GM18508 (cell line): ENCODE data around the gene ACVR1.

Source experiments
- ATAC-seq: cut with Tn5 transposase; IDR thresholded peaks from one replicate; pipeline ENCODE4 v1.9.1; 2021; ENCODE audit warnings: moderate number of reproducible peaks; ENCODE audit not compliant: insufficient read depth, unreplicated experiment

ACVR1 gene

DNA sequence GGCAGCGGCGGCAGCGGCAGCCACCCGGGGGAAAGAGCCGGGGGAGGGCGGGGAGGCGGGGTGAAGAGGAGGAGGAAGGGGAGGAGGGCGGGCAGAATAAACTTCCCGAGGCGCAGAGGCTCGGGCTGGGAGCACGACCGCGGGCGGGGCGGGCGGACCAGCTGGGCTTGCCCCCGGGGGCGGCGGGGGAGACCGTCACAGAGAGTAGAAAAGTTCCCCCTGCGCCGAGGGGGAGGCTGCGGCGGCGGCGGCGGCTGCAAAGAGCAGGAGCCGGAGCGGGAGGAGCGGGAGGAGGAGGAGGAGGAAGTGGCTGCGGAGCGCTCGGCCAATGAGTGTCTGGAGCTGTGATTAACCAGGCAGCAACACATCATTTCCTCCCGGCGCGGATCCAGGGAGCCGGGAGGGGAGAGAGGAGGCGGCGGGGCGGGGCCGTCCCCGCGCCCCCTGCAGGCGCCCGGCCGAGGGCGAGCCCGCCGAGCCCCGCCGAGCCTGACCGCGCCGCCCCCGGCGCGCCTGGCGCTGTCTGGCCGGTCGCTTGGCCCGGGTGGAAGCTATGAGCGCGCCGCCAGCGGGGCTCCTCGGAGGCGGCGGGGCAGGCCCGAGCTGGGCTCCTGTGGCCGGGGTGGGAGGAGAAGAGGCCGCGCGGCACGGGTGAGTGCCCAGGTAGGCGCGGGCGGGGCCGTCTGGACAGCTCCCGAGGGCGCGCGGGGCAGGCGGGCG lies at the start of gene ACVR1:
ACVR1 (minus strand) TSS at position 265 of the 720 bp plus-strand sequence. CDS start 76,837 bp downstream, outside the sequence.
- peak; percentile 75 for ATAC-seq

DNA sequence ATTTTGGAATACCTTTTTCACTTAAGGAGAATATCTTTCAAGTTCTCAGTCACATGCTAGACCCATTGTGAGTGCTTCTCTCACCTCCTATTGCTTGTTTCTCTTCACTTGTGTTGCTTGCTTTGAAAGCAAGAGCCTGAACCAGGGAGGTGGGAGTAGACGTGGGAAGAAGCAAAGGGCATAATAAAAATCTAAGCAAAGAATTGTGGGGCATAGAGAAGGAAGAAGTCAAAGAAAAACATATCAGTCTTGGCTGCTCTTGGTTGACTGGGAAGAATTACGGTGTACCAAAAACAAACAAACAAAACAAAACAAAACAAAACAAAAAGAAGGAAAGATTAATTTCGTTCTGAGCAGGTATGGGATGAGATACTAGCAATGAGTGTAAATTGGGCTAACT lies 48.9 kb upstream of the ACVR1 start:
- no peak for ATAC-seq

DNA sequence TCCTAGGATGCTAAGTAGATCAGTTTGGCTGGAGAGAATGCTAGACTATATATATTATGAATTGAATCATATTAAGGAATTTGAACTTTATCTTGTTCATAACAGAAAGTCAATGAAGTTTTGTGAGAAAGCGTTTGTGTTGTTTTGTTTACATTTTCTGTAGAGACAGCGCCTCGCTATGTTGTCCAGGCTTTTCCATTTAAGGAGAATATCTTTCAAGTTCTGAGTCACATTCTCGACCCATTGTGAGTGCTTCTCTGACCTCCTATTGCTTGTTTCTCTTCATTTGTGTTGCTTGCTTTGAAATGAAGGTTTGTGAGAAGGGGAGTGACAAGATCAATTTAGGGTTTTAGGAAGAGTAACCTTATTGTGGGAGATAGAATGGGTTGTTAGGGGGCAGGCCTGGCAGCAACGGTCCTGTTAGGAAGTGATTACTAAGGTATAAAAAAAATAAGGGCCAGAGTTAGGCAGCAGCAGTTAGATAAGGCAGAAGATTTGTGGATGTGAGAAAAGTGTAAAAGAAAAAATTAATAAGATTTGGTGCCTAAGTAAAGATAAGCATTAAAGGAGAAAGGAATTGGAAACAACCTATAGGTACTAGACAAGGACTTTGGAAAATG lies 47.6 kb upstream of the ACVR1 start:
- ATAC-seq: no peak

DNA sequence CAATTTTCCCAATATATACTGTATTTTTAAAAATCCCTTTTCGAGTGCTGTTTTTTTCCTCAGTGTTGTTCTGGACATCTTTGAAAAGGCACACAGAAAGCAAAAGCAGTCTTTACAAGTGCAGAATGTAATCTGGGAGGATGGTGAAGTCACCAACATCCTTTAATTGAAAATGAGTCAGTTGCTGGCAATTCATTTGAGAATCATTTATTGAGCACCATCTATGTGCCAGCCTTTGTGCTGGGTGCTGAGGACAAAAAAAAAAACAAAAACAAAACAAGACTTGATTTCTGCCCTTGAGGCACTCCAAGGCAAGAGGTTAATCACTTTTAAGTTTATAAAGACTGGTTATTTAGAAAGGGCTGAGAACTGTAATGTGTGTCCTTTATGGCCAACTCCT lies 46.7 kb upstream of the ACVR1 start:
- no peak for ATAC-seq

DNA sequence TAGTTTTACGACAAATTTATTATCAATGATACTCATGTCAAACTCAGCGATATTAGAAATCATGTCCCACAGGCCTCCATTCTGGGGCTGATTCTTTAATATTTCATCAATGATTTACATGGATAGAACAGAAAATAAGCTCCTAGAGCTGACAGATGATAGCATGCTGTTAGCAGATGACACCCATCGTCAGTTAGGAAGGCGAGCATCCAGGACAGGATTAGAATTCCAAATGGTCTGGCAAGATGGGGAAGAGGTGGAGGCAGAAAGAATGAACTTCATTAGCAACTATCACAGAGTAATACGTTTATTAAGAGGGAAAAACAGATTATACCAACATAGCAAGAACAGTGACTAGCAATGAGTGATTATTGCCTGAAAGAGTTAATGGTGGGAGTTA lies 46.2 kb upstream of the ACVR1 start:
- no peak for ATAC-seq

DNA sequence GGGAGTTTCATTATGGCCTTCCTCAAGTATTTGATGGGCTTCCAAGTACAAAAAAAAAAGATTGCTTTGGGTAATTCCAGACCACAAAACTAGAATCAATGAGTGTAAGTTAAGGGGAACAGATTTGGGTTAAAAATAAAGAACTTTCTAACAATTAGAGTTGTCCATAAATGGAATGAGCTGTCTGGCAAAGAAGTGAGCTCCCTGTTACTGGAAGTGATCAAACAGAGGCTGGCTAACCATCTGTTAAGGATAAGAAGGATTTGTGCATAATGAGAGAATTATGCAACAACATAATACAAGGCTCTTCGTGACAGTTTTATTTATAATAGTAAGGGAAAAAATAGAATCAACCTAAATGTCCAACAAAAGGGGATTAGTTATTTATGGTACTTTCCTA lies 44.6 kb upstream of the ACVR1 start:
- ATAC-seq: no peak

DNA sequence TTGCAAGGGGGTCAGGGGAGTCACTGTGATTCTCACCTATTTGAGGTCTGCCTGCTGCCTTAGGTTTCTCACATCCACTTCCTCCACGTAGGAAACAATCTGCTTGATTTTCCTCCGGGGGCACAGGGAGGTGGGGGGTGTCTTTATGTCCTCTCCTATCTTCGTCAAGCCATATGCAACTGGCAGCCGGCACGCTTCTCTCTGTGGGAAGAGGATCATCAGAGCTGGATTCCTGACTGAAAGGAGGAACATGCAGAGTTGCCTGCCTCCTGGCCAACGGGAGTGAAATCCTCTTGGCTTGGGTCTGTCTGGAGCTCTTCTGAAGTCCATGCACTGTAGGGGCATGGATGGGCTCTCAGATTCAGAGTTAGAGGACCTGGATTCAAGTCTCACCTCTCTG lies 43.1 kb upstream of the ACVR1 start:
- ATAC-seq: no peak

DNA sequence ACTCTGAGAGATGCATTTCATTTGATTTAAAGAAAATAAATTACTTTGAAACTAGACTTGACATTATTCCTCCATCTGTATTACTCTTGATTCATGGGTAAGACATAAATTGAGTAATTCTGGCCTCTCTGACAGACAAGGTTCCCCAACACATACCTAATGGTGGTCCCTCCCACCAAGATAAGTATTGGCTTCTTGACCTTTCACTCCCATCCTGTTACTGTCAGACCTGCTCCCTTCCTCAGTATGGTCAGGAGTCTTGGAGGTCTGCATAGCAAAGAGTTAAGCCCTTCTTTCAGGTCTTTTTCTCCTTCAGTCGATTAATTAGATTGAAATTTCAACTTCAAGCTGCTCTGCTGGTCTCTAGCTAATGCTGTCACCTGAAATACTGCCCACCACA lies 42.2 kb upstream of the ACVR1 start:
- no peak for ATAC-seq

DNA sequence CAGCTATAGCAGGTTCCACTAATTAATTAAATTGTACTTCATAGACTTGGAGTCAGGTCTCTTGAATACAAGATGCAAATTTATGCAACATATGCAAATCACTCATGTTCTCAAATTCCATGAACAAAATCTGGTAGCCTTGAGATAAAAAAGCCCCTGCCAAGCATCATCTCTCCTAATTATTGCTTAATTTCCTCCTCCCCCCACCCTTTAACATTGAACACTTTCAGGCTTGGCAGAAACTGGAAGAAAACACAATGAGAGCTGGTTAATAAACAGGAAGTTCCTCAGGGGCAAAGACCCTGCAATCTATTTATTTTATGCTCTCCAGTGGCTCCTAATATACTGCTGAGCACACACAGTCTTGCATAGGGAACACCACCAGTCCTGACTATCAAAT lies 35.6 kb upstream of the ACVR1 start:
- no peak for ATAC-seq

DNA sequence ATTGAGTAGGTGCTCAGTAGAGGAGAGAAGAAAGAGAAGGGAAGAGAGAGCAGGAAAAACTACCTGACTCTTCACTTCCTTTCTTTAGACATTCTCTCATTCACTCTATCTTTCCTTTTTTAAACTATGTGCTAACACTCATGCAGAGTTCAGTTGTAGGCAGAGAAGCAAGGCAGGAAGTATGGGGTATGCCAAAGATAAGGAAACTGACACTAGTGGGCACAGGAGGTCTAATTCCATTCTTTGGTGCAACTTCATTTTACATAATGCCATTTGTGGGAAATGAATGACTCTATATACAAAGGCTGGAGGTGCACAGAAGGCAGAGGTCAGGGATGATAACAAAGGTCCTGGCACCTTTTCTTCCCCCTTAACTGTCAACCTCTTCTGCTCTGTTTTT lies 35.1 kb upstream of the ACVR1 start:
- no peak for ATAC-seq

DNA sequence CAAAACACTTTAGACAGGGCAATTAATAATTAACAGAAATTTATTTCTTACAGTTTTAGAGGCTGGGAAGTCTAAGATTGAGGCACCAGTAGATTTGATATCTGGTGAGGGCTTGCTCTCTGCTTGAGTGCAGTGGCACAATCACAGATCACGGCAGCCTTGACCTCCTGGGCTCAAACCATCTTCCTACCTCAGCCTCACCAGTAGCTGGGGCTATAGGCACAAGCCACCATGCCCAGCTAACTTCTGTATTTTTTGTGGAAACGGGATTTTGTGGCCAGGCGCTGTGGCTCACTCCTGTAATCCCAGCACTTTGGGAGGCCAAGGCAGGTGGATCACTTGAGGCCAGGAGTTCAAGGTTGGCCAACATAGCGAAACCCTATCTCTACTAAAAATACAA lies 29.0 kb upstream of the ACVR1 start:
- ATAC-seq: no peak

DNA sequence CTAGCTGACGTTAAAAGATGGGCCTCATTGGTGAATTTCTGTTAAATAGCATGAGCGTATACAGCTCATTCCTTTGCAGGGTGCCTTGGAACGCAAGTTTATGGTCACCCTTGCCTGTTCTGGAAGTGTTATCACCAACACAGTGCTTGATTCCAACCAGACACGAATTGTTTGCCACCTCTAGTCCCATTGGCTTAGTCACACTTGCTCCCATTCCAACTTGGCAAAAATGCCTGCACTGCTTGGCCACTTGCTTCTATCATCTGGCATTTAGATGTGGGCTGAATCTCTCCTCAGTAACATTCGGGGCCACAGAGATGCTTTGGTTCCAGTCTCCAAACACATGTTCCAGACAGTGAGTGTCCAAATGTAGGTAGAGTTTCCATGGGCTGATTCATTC lies 27.5 kb upstream of the ACVR1 start:
- no peak for ATAC-seq

DNA sequence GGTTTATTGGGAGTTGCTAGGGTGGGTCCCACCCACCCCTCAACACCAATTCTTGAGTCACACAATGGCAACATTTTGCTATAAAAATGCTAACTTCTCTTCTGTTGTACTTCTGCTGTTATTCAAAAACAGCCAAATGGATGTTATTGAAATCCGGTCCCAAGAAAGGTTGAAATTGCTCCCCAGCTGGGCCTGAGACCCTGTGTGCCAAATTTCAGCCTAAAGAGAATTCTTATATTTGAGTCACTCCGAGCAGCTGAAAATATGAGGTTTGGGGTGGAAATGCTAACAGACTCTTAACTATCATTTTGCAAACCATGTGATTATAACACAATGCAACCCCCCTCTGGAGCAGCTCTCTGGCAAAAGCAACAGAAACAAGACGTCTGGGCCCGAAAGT lies 27.0 kb upstream of the ACVR1 start:
- no peak for ATAC-seq

DNA sequence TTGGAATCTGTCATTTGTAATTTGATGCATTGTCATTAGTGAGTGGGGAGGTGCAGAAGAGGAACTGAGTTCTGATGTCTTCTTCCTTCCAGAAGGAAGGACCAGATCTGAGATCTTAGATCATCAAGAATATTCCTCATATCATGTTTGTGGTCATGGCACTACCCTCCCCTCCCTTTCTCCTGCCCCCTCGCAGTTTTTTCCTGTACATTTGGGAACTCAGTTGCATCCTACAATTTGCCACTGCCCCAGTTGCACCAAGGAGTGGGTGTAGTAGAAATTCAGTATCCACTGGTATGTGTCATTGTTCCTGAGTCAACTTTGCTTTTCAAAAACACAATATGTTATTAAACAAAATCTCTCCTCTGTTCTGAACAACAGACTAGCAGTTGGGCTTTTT lies 26.6 kb upstream of the ACVR1 start:
- ATAC-seq: no peak

DNA sequence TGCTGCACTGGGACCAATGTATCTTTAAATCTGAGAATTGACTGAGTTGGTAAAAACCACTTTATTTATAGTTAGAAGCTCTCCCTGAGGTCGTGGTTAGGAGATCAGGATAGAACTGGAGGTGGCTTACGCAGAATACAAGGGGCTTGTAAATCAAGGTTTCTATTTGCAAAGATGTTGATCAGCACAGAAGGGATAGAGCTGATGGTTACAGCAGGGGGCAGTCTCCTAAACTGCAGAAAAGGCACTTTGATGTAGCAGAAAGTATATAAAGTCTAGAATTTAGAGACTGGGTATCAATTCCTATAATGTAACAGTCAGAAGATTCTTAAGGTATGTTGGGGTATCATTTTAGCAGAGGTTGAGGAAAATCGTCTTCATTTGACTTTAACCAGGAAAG lies 25.2 kb upstream of the ACVR1 start:
- ATAC-seq: no peak

DNA sequence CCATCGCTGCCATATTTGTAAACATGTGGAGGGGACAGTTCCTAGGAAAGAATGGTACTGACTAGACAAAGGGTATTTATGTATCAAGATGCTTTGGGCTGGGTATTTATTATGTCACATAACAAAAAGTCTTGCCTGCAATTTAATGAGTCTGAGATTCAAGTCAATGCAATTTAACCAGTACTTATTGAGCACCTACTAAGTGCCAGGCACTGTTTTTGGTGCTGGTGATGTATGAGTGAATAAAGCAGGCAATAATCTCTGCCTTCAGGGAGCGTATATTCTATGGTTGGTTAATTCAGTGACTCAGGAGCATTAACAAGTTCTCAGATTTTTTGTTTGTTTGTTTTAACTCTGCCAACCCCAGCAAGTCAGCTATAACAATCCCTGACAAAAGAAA lies 24.6 kb upstream of the ACVR1 start:
- ATAC-seq: no peak

DNA sequence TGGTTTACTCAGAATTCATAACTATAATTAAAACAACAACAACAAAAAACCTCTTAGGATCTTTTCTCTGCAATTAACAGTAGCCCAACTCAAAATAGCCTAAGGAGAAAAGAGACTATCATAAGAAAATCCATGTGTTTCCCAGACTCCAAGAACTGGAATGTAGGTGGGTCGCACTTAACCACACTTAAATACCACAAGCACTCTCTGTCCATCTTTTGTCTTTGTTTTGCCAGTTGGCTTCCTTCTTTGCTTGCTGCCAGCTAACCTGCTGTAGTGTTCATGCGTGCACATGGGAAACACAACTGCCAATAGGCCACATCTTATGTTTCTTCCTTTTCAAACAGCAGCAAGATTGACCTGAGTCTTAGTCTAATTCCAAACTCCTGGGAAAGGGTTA lies 24.1 kb upstream of the ACVR1 start:
- ATAC-seq: no peak

DNA sequence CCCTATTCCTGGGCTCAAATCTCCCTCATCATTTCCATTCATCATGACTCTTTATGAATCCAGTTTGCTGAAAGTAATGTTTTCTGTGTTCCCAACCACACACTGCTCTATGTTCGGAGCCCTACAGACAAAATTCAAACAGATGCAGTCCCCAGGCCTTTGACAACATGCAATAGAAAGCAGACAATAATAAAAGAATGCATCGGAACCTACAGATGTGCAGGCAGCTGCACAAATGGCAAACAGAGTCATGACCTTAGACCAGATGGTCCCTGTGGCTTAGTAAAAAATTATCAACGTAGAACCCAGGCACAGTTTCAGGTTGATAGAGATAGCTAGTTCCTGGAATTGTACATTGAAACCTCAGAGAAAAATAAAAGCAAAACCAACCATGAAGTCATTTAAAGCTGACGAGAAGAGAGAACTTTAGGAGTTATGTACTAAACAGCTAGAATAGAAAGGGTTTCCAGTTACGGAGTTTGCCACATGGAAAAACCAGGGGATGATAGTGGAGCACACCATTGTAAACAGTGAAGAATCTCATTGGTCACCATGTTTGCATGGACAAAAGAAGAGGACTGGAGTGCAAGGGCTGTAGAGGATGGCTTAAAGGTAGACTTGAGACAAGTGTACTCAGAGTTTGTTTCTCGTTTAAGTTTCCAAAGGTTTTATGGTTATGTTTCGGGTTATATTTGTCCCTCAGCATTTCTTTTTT lies 23.2 kb upstream of the ACVR1 start:
- ATAC-seq: peak; percentile 87

DNA sequence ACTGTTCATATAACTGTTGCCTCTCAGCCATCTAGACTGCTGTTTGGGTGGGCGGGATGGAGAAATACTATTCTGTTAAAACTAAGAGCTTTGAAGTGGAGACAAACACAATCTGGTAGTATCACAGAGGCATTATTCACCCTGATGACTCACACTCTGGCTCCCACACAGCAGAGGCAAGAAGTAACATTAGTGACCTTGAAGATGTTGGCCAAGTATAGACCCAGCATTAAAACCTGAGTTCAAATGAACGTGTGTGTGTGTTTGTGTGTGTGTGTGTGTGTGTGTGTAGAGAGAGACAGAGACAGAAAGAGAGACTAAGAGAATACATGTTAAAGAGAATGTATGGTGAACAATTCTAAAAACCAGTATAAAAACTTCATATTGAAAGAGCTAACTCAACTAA lies 22.5 kb upstream of the ACVR1 start:
- no peak for ATAC-seq

DNA sequence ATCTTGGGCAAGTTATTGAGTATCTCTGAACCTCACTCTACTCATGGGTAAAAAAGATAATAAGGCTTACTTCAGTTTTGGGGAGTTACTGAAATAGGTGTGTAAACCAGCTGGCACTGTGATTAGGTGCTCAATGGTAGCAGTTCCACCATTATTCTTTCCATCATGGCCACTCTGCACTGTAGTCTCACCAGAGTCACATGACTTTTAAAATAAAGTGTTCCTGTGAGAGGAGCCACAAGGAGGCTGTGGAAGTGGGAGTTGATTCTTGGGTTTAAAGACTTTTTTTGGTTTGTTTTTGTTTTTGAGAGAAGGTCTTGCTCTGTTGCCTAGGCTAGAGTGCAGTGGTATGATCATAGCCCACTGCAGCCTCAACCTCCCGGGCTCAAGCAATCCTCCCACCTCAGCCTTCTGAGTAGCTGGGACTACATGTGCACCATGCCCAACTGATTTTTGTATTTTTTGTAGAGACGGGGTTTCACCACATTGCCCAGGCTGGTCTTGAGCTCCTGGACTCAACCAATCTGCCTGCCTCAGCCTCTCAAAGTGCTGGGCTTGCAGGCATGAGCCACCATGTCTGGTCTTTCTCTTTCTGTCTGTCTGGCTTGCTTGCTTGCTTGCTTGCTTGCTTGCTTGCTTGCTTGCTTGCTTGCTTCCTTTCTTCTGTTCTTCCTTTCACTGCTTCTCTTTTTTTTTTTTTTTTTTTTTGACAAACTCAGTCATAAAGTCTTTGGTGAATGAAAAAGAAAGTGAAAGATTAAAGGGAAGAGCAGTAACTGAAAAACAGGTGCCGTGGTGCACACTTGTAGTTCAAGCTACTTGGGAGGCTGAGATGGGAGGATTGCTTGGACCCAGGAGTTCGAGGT lies 21.2 kb upstream of the ACVR1 start:
- no peak for ATAC-seq

DNA sequence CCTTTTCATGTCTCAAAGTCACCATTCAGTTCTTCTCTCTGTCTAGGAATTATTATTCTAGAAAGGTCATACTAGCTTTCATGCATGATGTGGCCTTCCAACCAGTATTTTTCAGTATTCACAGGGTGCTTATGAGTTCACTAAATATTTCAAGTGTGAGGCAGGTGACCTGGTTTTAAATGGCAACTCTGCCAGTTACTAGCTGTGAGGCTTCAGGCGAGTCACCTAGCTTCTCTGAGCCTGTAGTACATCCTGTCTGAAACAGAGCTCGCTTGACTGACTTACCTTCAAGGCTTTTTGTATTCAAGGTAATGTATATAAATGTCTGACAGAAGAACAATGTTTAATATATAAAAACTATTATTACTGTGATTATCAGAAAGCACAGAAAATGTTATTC lies 19.4 kb upstream of the ACVR1 start:
- no peak for ATAC-seq
